HG03442 (cell line): ENCODE results near the gene EIF4E3.
A peak's percentile ranks its signal among the peaks of the same experiment; 100 is the strongest.

Experiments
- ATAC-seq: cut with Tn5 transposase; IDR thresholded peaks from one replicate; pipeline ENCODE4 v1.9.1; 2021; ENCODE audit warnings: mild to moderate bottlenecking, moderate library complexity; ENCODE audit not compliant: unreplicated experiment

EIF4E3 gene

GRCh38 chr3:71723452-71724170 lies 1.6 kb downstream of the EIF4E3 start:
- ATAC-seq = peak; percentile 40

- no peak for ATAC-seq
Measured at GRCh38 chr3:71722693-71723092, 2.5 kb downstream of the EIF4E3 start.

DNA sequence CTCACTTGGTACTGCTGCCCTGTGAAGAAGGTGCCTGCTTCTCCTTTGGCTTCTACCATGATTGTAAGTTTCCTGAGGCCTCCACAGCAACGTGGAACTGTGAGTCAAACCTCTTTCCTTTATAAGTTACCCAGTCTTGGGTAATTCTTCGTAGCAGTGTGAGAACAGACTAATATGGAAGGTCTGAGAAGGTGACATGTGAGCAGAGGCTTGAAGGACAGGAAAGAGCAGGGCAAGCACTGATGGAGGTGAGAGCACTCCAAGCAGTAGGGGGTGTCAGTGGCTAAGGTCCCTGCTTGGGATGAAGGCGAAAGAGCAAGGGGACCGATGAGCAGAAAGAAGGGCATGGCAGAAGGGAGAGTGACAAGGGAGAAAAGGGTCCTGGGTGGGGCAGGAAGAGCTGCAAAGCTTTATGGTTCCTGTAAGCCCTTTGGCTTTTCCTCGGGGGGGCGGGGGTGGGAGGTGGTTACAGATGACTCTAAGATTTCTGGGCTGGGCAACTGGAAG lies 3.5 kb downstream of the EIF4E3 start:
- ATAC-seq = no peak

GRCh38 chr3:71721002-71721401 lies 4.2 kb downstream of the EIF4E3 start:
- ATAC-seq = no peak

DNA sequence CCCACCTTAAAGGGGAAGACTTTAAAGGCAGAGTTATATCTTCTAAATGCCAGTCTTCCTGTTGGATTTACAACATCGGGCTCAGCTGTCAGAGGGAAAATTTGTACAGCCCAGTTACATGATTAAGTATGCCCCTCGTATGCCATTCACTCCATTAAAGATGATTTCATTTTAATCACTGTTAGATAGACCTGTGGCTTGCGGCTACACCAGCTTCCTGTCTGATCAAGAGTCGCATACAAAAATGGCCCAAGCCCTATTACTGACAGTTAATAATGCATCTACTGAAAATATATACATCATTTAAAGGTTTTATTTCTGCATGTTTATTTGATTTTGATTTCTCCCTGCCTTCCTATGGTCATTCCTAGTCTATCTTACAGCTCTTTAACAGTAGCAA lies 7.1 kb downstream of the EIF4E3 start:
- ATAC-seq = no peak

- no peak for ATAC-seq
Measured at GRCh38 chr3:71714595-71714994, 10.6 kb downstream of the EIF4E3 start.

GRCh38 chr3:71713041-71713440 lies 12.2 kb downstream of the EIF4E3 start:
- no peak for ATAC-seq

- peak; percentile 78 for ATAC-seq
Measured at GRCh38 chr3:71710906-71711494, 14.2 kb downstream of the EIF4E3 start.

DNA sequence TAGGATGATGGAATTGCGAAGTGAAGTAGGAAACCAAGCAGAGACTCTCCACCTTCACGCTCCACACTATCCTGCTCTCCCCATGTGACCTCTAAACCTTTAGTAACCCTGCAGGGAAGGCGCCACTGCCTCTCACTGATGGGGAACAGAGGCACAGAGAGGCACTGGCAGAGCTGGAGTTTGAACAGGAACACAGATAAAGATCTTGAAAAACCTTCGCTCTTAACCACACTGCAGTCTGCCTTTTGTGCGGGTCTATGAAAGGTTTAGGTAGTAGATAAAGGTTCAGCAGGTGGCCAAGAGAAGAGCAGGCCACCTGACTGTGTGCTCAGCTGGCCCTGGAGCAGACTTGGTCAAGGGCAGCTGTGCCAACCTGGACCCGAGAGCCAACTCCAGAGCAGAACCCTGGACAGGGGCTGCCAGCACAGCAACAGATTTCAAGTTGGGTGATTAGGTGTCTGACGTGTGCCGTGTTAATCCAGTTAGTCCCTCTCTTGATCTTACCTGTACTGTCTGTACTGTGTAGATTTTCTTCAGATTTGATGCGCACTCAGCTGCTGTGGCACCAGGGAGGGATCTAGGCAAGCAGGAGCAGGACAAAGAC lies 15.2 kb downstream of the EIF4E3 start:
- no peak for ATAC-seq

GRCh38 chr3:71708476-71709105 lies 16.6 kb downstream of the EIF4E3 start:
- no peak for ATAC-seq

DNA sequence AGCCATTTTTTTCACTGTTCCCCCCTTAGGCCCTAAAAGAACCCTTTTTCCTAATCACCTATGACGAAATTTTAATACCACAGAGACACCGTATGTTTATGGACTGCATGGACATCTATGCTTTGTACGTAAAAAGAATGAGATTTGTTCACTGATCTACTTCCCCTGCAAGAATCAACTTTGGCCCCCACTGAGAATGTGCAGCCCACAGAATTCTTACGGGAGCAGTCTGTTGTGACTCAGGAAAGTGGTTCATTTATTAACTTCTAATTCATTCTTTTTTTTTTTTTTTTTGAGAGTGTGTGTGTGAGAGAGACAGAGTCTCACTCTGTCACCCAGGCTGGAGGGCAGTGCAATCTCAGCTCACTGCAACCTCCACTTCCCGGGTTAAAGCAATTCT lies 17.6 kb downstream of the EIF4E3 start:
- ATAC-seq = no peak

GRCh38 chr3:71705681-71706080 lies 19.5 kb downstream of the EIF4E3 start:
- ATAC-seq = no peak

GRCh38 chr3:71704915-71705314 lies 20.3 kb downstream of the EIF4E3 start:
- no peak for ATAC-seq

DNA sequence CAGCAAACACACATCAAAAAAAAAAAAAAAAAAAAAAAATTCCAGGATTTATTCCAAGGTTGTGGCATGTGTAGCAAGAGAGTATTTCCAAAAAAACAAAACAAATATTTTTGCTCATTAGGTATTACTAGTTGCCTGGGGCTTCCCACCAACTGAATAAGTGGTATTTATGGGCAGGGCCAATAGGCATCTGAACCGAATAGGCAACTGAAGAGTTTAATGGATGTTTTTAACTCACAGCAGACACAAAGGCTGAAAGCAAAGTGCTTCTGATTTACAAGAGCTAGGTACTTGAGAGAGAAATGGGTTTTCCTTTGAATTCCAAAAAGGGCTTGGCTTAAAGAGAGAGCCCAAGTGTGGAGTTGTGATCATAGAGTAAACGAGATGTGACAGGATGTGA lies 21.4 kb downstream of the EIF4E3 start:
- ATAC-seq = no peak

DNA sequence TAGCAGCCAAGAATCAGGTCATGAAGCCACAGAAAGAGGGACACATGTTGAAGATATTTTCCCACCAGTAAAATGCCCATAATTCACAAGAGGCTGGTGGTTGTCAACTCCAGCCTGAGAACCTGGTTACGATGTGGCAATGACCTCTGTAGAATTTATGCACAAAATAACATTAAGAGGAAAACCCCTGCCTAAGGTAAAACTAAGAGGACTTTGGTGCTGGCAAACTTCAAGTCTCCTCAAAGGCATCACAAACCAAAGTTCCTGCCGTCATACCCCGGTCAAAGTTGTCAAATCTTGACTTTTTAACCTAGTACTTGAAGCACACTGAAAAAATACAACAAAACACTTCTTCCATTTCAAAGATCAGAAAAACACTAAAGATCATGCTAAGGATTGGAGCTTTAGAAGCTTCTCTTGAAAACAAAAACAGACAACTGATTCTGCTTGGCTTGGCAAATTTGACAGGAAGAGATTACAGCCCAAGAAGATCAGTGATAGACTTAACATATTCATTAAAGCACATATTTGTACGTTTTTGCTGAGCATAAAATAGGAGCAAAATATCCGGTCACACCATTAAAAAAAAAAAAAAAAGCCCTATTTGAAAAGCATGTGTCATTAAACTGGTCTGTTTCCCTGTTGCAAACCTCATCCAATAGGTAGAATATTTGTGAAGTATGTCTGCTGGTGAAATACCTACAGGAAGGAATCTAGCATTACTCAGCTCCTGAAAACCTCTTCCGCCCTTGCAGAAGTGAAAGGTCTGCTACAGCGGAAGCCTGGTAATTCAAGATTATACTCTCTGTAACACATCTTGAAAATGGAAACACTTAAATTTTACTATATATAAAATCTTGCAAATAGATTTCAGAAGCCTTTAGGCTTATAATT lies 22.8 kb downstream of the EIF4E3 start:
- ATAC-seq = no peak

DNA sequence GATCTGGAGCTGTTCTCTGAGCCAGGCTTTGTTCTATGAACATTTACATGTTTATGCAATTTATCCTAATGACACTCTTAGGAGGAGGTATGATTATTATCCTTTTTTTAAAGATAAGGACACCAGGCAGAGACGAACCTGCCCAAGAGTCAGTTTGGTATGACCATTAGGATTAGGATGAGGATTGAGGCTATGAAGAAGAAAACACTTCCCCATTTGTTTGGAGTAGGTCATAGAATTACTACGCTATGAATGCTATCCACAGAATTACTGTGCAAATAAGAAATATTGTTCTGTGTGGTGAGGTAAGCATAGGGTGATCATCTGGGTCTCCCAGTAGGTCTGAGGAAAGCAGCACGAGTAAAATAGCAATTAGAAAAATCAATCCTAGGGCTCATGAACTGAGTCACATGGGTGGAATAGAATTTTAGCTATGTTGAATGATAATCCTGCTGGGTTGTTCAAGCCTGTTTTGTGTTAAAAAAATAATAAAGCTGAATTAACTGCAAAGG lies 23.9 kb downstream of the EIF4E3 start:
- no peak for ATAC-seq

GRCh38 chr3:71695000-71695482 lies 30.2 kb downstream of the EIF4E3 start:
- ATAC-seq = no peak

DNA sequence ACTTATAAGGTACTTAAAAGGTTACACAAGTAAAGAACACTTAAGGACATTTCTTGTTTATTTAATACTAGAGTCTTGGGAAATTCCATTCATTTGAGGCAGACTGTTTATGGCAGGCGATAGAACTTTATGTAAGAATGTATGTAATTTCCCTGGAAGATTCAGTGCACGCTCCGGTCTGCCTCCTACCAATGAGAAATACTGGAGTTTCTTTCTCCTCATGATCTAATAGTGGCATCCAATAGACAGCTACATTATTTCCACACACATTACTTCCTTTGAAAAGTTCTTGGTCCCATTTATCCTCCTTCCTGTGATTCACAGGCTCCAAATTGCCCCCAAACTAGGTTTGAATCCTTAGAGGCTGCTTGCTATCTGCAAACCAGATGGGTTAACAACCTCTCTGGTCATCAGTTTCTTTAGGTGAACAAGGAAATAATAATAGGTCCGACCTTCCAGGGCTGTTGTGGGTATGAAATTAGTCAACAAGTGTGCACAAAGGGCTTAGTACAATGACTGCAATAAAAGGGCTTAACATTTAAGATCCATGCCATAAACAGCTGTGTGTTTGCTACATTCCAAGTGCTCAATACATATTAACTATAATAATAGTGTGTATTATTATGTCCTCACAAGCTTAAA lies 30.7 kb downstream of the EIF4E3 start:
- ATAC-seq = no peak

DNA sequence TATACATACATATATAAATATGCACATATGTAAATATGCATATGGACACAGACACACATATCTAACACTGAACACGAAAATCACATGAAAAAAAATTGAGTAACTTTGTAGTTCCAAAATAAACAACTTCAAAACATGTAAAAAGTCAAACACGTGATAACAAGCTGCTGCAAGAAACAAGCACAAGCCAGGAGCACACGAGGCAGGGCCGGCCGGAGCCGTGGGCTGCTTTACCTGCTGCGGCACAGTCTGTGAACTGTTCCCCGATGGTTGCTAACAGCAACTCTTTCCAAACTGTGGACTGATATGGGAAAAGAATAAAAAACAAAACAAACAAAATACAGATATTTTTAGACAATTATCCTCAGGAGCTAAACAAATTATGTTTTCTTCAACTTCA lies 31.6 kb downstream of the EIF4E3 start:
- ATAC-seq = no peak

DNA sequence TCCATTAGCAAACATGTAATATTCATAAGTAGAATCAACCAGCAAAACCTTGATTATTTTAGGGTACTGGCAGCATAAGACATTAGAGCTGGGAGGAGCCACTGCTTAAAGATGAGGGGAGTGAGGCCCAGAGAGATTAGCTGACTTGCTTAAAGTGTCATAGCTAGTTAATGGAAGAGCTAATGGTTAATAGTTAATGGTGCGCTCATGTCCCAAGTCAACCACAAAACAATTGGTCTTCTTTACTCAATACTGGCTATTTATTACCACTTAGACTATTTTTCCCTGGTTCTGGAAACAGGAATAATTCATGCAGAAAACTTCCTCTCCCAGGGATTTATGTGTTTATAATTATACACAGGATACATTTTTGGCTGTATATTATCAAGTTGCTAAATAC lies 33.1 kb downstream of the EIF4E3 start:
- no peak for ATAC-seq
